Right hindlimb (tissue), 1 donor: ENCODE results near the gene ATP10A.

Source experiments
- DNase-seq: peaks from one replicate; pipeline ENCODE4 v3.0.0-alpha.2; 2018

The ATP10A gene

DNA sequence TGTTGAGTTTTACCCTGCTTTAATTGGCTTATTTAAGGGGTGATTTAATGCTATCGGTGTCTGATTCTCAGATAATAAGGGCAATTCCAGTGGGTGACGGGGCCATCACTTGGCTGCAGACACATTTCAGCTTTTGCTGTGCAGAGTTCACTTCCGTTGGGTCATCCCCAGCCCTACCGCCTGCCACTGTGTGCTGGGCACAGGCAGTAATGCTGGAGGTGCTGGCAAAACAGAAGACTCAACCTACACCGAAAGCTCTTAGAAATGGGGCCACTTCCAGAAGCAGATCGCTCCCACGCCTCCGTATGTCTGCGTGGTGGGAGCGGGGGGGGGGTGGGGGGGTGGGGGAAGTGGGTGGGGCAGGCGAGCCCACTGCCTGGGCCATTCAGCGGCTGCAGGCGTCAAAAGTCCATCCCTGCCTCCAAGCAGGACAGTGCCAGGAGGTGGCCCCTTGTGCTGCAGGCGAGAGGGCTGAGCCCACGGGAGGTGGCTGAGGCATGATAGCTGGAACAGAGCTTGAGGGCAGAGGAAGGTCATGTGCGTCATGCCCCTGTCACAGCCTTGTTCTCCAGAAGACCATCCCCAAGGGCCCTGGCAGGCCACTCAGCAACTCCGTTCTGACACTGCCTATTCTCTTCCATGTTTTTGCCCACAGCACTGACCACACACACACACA lies 128.3 kb downstream of the ATP10A start:
- DNase-seq = no peak

DNA sequence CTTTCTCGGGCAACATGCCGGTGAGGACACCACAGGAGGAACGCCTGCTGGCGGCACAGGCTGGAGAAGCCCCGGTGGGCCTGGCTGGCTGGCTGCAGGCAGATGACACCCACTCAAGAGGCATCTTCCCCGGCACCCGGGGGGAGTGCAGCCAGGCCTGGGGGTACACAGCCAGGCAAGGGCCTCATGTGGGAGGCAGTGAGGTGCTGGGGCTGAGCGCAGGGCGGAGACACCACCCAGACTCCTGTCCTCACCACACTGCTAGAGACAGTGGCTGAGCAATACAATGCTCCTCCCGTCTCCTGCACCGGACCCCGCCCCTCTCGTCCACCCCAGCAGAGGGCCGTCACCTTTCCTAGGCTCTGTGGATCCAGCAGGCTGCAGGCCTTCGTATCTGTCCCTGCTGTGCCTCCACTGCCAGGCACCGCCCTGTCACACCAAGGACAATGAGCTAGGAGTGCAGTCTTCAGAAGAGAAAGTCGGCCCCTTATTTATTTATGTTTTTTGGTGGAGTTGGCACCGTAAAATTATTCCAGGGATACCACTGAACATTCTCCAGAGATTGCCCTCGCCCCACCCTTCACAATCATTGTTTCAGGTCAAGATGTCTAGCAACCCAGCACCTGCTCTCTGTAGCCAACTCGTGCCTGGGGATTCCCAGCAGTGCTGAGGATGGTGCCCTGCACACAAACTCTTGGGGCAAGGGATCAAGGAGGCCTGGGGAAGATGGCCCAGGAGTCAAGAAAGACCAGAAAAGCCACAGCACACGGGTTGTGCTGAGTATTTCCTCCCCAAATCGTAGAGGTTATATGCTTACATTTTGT lies 129.1 kb downstream of the ATP10A start:
- DNase-seq = no peak

GRCh38 chr15:25733036-25733855 lies 129.9 kb downstream of the ATP10A start:
- no peak for DNase-seq

DNA sequence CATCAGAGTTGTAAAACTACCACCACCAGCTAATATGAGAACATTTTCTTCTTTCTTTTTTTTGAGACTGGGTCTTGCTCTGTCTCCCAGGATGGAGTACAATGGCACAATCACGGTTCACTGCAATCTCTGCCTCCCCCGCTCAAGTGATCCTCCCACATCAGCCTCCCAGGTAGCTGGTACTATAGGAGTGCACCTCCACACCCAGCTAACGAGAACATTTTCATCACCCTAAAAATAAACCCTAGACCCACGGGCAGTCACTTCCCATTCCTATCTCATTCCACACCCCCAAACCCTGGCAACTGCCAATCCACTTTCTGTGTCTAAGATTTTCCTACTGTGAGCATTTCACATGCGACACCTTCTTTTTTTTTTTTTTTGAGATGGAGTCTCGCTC lies 130.9 kb downstream of the ATP10A start:
- DNase-seq = no peak

DNA sequence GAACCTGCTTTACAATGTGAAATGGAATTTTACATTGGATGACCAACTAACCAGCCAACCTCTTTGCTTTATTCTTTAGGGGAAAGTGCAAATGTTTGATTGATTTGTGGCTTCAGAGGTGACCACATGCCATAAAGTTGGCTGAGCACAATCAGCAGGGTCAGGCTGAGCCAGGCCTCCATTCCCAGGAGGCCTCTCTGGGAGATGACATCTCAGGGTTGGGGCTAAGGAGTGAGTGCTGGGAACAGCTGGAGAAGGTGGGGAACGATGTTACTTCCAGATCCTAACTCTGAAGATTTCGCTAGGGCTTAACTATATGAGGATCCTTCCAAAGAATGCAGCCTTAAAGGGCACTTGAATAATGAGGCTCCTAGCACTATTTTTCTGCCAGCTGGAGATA lies 131.7 kb downstream of the ATP10A start:
- DNase-seq = no peak

DNA sequence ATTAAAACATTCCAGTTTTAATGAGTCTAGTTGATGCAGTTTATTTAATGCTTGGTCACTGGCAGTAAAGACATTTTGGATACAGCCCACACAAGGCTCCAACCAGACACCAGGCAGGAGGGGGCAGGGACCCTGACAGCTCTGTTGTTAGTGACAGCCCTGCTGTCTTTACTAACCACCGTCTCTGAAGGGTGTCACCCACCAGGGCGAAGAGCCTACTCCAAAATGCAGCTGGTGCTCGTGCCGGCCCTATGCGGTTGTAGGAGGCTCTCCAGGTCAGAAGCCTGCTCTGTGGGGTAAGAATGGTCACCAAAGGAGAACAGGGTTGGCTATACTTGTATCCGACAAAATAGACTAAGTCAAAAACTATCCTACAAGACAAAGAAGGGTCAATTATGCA lies 132.2 kb downstream of the ATP10A start:
- no peak for DNase-seq

GRCh38 chr15:25728816-25729215 lies 134.3 kb downstream of the ATP10A start:
- no peak for DNase-seq

- DNase-seq = no peak
These were observed 135.1 kb downstream of the ATP10A start for GRCh38 chr15:25727867-25728600.

- DNase-seq = no peak
These were observed 136.0 kb downstream of the ATP10A start for GRCh38 chr15:25727116-25727515.

- no peak for DNase-seq
These were observed 137.4 kb downstream of the ATP10A start for GRCh38 chr15:25725758-25726157.

DNA sequence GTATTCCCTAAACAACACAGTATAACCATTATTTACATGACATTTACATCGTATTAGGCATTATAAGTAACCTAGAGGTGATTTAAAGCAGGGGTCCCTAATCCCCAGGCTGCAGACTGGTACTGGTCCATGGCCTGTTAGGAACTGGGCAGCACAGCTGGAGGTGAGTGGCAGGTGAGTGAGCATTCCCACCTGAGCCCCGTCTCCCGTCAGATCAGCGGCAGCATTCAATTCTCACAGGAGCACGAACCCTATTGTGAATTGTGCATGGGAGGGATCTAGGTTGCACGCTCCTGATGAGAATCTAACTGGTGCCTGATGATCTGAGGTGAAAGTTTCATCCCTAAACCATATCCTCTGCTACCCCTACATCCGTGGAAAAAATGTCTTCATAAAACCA lies 138.2 kb downstream of the ATP10A start:
- DNase-seq = no peak

GRCh38 chr15:25721605-25721955 lies 141.5 kb downstream of the ATP10A start:
- DNase-seq = no peak

DNA sequence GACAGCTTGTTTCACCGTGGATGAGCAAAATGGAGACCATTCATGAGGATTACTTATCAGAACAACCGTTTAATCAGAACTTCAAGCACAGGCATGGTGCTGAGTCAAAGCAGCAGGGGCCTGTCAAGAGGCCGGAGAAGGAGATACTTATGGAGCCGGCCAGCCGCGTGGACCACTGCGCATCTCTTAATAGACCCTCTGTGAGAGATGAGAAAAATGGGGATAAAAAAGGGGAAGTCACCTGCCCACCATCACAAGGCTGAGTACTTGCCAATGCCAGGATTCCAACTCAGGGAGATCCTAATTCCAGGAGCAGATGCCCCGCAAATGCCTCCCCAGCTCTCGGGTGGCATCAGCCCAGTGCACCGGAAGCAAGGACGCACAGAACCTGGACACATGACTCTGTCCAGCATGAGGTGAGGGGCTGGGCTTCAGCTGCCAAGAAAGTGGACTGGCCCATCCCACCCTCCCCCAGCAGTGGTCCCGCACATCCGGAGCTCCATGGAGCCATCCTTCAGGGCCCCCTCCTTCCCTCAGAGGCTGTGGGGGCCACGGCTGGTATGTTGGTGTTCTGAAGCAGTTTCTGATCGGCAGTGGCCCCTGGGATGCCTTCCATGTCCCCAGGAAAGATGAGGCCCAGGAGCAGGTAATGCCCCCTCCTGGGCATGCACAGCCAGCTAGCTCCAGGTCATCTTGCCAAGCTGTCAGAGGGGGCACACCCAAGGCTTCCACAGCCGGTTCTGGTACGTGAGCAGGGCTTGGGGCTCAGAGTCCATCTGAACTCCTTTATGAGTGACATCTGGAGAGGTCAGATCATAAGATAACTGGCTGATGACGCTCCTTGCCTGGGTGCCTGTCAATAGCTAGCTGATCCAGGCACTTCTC lies 143.8 kb downstream of the ATP10A start:
- DNase-seq = no peak

- DNase-seq = no peak
These were observed 144.5 kb downstream of the ATP10A start for GRCh38 chr15:25718597-25718996.

DNA sequence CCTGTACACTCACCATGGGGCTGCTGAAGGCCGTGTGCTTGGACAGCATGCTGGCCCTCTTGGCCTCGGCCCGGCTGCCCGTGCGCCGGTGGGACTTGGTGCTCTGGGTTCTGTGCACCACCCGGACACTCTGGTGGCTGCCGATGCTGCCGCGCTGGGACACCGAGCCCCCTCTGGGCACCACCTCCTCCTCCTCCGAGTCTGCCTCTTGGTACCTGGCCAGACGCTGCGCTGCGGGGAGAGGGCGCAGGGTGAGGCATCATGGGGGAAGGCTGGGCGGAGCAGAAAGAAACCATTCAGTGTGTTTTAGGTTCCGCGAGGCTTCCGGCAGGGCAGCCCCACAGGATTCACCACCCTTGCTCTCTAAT lies 145.0 kb downstream of the ATP10A start:
- no peak for DNase-seq

DNA sequence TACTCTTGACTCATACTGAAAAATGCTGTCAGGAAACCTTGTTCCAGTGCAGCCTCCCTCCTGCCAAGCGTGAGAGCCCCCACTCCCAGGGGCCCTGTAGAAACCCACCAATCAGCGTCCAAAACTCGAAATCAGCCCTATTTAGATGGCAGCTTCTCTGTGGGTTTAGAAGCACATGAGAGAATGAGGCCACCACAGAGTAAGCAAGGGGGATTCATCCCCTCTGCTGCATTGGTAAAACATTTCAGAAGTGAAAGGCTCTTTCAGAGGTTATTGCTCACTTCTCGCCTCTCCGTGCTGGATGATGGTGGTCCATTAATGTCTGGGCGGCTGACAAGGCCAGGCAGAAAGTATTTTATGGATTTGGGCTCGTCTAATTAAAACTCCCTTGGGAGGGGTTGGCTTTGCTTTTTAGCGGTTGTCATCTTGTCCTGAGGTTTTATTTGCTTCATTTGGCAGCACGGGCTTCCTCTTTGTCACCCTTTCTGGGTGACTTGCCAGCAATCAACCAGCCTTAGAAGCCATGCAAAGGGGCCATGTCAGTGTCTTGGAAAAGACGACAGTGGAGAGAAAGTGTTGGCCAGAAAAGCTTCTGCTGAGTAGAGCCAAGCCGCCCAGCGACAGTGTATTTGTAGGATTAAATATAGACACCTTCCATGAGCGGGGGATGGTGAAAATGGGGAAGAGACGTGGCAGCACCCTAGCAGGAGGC lies 145.5 kb downstream of the ATP10A start:
- DNase-seq = peak; percentile 59

- no peak for DNase-seq
These were observed 146.0 kb downstream of the ATP10A start for GRCh38 chr15:25717127-25717456.

DNA sequence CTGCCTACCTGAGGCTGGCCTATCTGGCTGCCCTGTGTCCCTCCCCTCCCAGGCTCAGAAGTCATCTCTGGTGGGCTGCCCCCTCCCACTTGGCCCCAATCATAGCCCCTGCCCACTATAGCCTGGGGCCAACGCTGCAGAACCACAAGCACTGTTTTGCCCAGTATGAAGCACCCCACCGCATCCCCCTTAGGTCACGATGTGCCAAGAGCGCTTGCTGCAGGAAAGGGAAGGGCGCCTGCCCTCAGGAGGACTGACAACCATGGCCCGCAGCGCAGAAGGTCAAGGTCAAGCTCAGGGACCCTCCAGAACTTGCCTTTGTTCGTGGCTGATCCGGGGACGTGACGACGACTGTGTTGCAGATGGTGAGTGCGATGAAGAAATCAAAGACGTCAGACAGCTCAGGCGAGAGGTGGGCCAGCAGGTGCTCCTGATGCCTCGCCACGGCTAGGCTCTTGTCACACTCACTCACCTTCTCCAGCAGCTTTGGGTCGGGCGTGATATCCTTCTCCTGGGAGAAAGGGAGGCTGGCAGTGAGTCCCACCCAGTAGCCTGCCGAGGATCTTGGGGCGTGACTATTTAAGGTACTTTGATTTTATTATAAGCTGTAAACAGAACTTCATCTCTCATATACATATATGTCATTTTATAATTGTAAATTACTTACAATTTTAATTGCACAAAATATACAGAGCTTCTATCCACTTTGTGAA lies 146.6 kb downstream of the ATP10A start:
- DNase-seq = no peak

GRCh38 chr15:25715536-25716413 lies 147.4 kb downstream of the ATP10A start:
- no peak for DNase-seq

DNA sequence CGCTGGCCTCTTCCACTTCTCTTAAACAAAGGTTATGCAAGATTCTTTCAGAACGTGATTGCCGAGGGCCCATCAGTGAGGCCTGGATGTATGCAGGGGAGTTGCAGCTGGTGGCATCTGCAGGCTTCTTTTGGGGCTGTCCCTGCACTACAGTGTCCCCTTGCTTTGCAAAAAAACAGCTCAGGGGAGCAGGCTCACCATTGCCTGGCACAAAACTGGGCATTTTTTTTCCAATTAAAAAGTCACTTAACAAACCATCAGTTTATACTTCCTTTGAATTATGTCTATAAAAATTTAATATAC lies 148.6 kb downstream of the ATP10A start:
- no peak for DNase-seq
